ENCODE data around the gene KCTD21. TPM values are rescaled to one million over a fixed set of nuclear protein-coding genes. Genes with fewer than 3 reads are reported as not detected.

Gene KCTD21
- total and polyA plus RNA-seq, 7 donors, result 4.2 to 18.8 (median 7.4) TPM

DNA sequence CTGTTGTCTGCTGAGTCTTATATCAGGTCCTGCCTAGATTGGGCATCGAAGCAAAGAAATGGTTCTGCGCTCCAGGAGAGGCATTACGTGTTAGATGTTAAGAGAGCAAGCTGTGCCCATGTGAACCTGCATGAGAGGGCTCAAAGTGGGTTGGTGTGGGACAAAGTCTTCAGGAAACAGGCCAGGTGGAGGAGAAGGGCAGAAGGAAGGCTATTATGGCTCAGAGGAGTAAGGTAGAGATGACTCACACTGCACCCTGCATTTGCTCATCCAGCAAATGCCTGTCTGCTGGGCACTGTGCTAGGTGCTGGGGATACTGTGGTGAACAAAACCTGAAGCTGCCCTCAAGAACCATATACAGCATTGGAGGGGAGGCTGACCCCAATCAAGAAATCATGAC is 6.1 kb upstream of the KCTD21 start:
- peaks cover 0 to 27% (median 4%) of the 10 kb centered on the region in 4 donors for H3K36me3 ChIP-seq
- 90 to 96% methylated on average over 3 of the region's 3 CpGs for WGBS, 2 donors
- no peak overlapping the region for H3K4me3 ChIP-seq
- H3K27me3 ChIP-seq, result no peaks in the 10 kb centered on the region
- intact Hi-C loops (cut with DNase I), result no loop called here
- peaks cover 0 to 25% (median 12%) of the 10 kb centered on the region in 4 donors for H3K4me1 ChIP-seq
- DNase-seq, result peak; percentile 15
- no peaks in the 10 kb centered on the region for H3K9me3 ChIP-seq
- TF ChIP-seq POLR2AphosphoS5 (IDR thresholded peaks at IDR 0.05) (no peak), POLR2A (IDR thresholded peaks at IDR 0.05) (no peak), EP300 (IDR thresholded peaks at IDR 0.05) (no peak)
- TF ChIP-seq, protein P1, sequence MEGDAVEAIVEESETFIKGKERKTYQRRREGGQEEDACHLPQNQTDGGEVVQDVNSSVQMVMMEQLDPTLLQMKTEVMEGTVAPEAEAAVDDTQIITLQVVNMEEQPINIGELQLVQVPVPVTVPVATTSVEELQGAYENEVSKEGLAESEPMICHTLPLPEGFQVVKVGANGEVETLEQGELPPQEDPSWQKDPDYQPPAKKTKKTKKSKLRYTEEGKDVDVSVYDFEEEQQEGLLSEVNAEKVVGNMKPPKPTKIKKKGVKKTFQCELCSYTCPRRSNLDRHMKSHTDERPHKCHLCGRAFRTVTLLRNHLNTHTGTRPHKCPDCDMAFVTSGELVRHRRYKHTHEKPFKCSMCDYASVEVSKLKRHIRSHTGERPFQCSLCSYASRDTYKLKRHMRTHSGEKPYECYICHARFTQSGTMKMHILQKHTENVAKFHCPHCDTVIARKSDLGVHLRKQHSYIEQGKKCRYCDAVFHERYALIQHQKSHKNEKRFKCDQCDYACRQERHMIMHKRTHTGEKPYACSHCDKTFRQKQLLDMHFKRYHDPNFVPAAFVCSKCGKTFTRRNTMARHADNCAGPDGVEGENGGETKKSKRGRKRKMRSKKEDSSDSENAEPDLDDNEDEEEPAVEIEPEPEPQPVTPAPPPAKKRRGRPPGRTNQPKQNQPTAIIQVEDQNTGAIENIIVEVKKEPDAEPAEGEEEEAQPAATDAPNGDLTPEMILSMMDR (IDR thresholded peaks at IDR 0.05), result no peak
- H3K27ac ChIP-seq, result no peak overlapping the region

GRCh38 chr11:78193806-78194205 is 5.4 kb upstream of the KCTD21 start:
- Histone ChIP-seq H3K4me1 (peaks cover 0 to 30% (median 18%) of the 10 kb centered on the region in 4 donors), H3K9me3 (no peaks in the 10 kb centered on the region), H3K27ac (no peak overlapping the region), H3K36me3 (peaks cover 0 to 20% (median 2%) of the 10 kb centered on the region in 4 donors), H3K4me3 (no peak overlapping the region), H3K27me3 (no peaks in the 10 kb centered on the region)
- 93 to 96% methylated on average over 8 of the region's 8 CpGs for WGBS, 2 donors
- intact Hi-C loops (cut with DNase I), result no loop called here
- TF ChIP-seq POLR2AphosphoS5 (IDR thresholded peaks at IDR 0.05) (no peak), EP300 (IDR thresholded peaks at IDR 0.05) (no peak), POLR2A (IDR thresholded peaks at IDR 0.05) (no peak)
- TF ChIP-seq, protein P1 (IDR thresholded peaks at IDR 0.05), result no peak
- DNase-seq, result peak; percentile 52

- peak; percentile 34 for DNase-seq
- intact Hi-C loops (cut with DNase I), result no loop called here
Measured at GRCh38 chr11:78192911-78193351, 4.5 kb upstream of the KCTD21 start.

DNA sequence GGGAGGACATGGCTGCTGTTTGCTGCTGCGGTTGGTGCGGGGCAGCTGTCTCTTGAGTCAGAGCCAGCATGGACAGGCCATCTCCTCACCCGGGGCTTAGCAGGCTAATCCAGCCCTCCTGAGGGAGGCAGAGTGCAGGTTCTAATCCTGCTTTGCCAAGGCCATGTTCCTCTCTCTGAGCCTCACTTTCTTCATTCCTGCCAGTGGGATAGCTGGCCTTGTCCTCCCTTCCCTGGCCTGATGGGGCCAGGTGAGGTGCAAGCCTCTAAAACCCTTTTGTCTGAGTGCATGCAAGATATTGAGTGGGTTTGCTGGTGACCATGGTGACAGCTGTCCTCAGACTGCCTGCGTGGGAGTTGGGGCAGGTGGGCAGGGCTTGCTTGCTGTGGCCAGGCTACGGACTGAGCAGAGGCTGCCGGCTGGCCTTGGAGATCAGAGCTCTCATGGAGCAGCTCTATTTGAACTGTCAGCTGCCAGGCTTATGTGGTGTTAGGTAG is 3.8 kb upstream of the KCTD21 start:
- TF ChIP-seq POLR2A (IDR thresholded peaks at IDR 0.05) (no peak), POLR2AphosphoS5 (IDR thresholded peaks at IDR 0.05) (no peak), EP300 (IDR thresholded peaks at IDR 0.05) (no peak)
- TF ChIP-seq, protein P1 (IDR thresholded peaks at IDR 0.05), result no peak
- 85 to 88% methylated on average over 6 of the region's 6 CpGs for WGBS, 2 donors
- H3K4me3 ChIP-seq, result no peak overlapping the region
- no peak overlapping the region for H3K27ac ChIP-seq
- peaks cover 0 to 35% (median 23%) of the 10 kb centered on the region in 4 donors for H3K4me1 ChIP-seq
- peak; percentile 54 for DNase-seq
- H3K27me3 ChIP-seq, result no peaks in the 10 kb centered on the region
- intact Hi-C loops (cut with DNase I), result no loop called here
- H3K36me3 ChIP-seq, result peaks cover 0 to 5% (median 0%) of the 10 kb centered on the region in 4 donors
- no peaks in the 10 kb centered on the region for H3K9me3 ChIP-seq

More at GRCh38 chr11:78192911-78193351, 4.5 kb upstream of the KCTD21 start:
- TF ChIP-seq POLR2AphosphoS5 (IDR thresholded peaks at IDR 0.05) (no peak), POLR2A (IDR thresholded peaks at IDR 0.05) (no peak)
- Histone ChIP-seq H3K27ac (no peak overlapping the region), H3K4me1 (peaks cover 0 to 30% (median 18%) of the 10 kb centered on the region in 4 donors), H3K4me3 (no peak overlapping the region), H3K27me3 (no peaks in the 10 kb centered on the region), H3K9me3 (no peaks in the 10 kb centered on the region), H3K36me3 (peaks cover 0 to 11% (median 1%) of the 10 kb centered on the region in 4 donors)
- WGBS, 2 donors, result 72 to 87% methylated on average over 4 of the region's 4 CpGs

- Histone ChIP-seq H3K36me3 (no peaks in the 10 kb centered on the region), H3K9me3 (no peaks in the 10 kb centered on the region), H3K27ac (no peak overlapping the region), H3K4me3 (no peak overlapping the region), H3K4me1 (peaks cover 0 to 44% (median 32%) of the 10 kb centered on the region in 4 donors), H3K27me3 (no peaks in the 10 kb centered on the region)
- peak; percentile 48 for DNase-seq
- intact Hi-C loops (cut with DNase I), result no loop called here
- TF ChIP-seq, protein P1 (IDR thresholded peaks at IDR 0.05), result no peak
- TF ChIP-seq POLR2A (IDR thresholded peaks at IDR 0.05), result no peak
- TF ChIP-seq EP300 (IDR thresholded peaks at IDR 0.05), result no peak
- no peak for TF ChIP-seq POLR2AphosphoS5 (IDR thresholded peaks at IDR 0.05)
- WGBS, 2 donors, result 83 to 88% methylated on average over 14 of the region's 14 CpGs
Measured at GRCh38 chr11:78190871-78191538, 2.6 kb upstream of the KCTD21 start.
